Peyer's patch (tissue), 4 donors: ENCODE results near the gene ANO10.

ENCODE experiments used
- CTCF ChIP-seq, 6 experiments: fragments of 450-650 bp in 4 of 6; fragments of 200-600 bp in 2 of 6; sonication (generic) in 1 of 6; IDR thresholded peaks; one replicate each; pipeline ENCODE4 v1.5.1; 2017 to 2019; ENCODE audit warnings: antibody characterized with exemption in 6 of 6, mild to moderate bottlenecking in 3 of 6, moderate library complexity in 1 of 6
- POLR2A ChIP-seq, 2 donors: fragments of 450-650 bp; IDR thresholded peaks; one replicate each; pipeline ENCODE4 v1.5.1; 2017; ENCODE audit warnings: antibody characterized with exemption in 2 of 2, mild to moderate bottlenecking in 2 of 2, moderate library complexity in 2 of 2

- TF ChIP-seq CTCF (IDR thresholded peaks at IDR 0.05) (no peak), POLR2A (IDR thresholded peaks at IDR 0.05) (no peak)
Observed at GRCh38 chr3:43400781-43401730, 220.8 kb downstream of the ANO10 start.
